Subcutaneous abdominal adipose tissue (tissue), 5 donors: ENCODE results near the gene GABBR2.

Experiments
- H3K27ac ChIP-seq: one replicate; pipeline ENCODE4 v1.7.0; 2013; ENCODE audit warnings: low read depth, mild to moderate bottlenecking, inconsistent platforms, low read length, moderate library complexity
- H3K27me3 ChIP-seq, 5 donors: one replicate each; pipeline ENCODE4 v1.7.0; 2013; ENCODE audit warnings: low read length in 5 of 5, inconsistent platforms in 1 of 5; ENCODE audit not compliant: control insufficient read depth in 5 of 5, insufficient read depth in 4 of 5
- H3K36me3 ChIP-seq, 5 donors: one replicate each; pipeline ENCODE4 v1.7.0; 2013; ENCODE audit warnings: low read length in 5 of 5; ENCODE audit not compliant: control insufficient read depth in 5 of 5, insufficient read depth in 5 of 5
- H3K4me1 ChIP-seq, 5 donors: one replicate each; pipeline ENCODE4 v1.7.0; 2013; ENCODE audit warnings: low read length in 5 of 5, mild to moderate bottlenecking in 3 of 5, moderate library complexity in 1 of 5; ENCODE audit not compliant: control insufficient read depth in 5 of 5, insufficient read depth in 5 of 5
- H3K4me3 ChIP-seq, 5 donors: one replicate each; pipeline ENCODE4 v1.7.0; 2013; ENCODE audit warnings: low read length in 5 of 5, low read depth in 1 of 5
- H3K9ac ChIP-seq, 5 donors: one replicate each; pipeline ENCODE4 v1.7.0; 2013; ENCODE audit warnings: low read length in 5 of 5, mild to moderate bottlenecking in 4 of 5, moderate library complexity in 3 of 5
- H3K9me3 ChIP-seq, 5 donors: one replicate each; pipeline ENCODE4 v1.7.0; 2013; ENCODE audit warnings: low read length in 5 of 5; ENCODE audit not compliant: control insufficient read depth in 5 of 5
- donor health status: healthy.
- donor health status: healthy.
- donor health status: healthy.
- donor health status: healthy.
- donor health status: healthy.

The GABBR2 gene

GRCh38 chr9:98362624-98363252, 346.0 kb downstream of the GABBR2 start:
- Histone ChIP-seq H3K36me3 (no peaks in the 10 kb centered on the region), H3K4me1 (peaks cover 0 to 5% (median 0%) of the 10 kb centered on the region in 5 donors), H3K9me3 (peaks cover 3 to 19% (median 15%) of the 10 kb centered on the region in 5 donors), H3K27ac (no peak overlapping the region), H3K27me3 (peaks cover 0 to 4% (median 0%) of the 10 kb centered on the region in 5 donors), H3K9ac (no peak overlapping the region), H3K4me3 (no peak overlapping the region)

- peaks cover 3 to 19% (median 15%) of the 10 kb centered on the region in 5 donors for H3K9me3 ChIP-seq
- no peak overlapping the region for H3K4me3 ChIP-seq
- no peaks in the 10 kb centered on the region for H3K36me3 ChIP-seq
- H3K27me3 ChIP-seq: peaks cover 0 to 4% (median 0%) of the 10 kb centered on the region in 5 donors
- H3K9ac ChIP-seq: no peak overlapping the region
- H3K27ac ChIP-seq: no peak overlapping the region
- peaks cover 0 to 5% (median 0%) of the 10 kb centered on the region in 5 donors for H3K4me1 ChIP-seq
Observed at GRCh38 chr9:98361645-98362044, 347.1 kb downstream of the GABBR2 start.

- H3K36me3 ChIP-seq: no peaks in the 10 kb centered on the region
- no peak overlapping the region for H3K4me3 ChIP-seq
- H3K9me3 ChIP-seq: peaks cover 0 to 5% (median 3%) of the 10 kb centered on the region in 5 donors
- peaks cover 0 to 4% (median 0%) of the 10 kb centered on the region in 5 donors for H3K27me3 ChIP-seq
- peaks cover 0 to 5% (median 0%) of the 10 kb centered on the region in 5 donors for H3K4me1 ChIP-seq
- no peak overlapping the region for H3K27ac ChIP-seq
- H3K9ac ChIP-seq: no peak overlapping the region
Observed at GRCh38 chr9:98360176-98360708, 348.5 kb downstream of the GABBR2 start.

GRCh38 chr9:98359569-98359968, 349.2 kb downstream of the GABBR2 start:
- Histone ChIP-seq H3K27me3 (peaks cover 0 to 4% (median 0%) of the 10 kb centered on the region in 5 donors), H3K36me3 (no peaks in the 10 kb centered on the region), H3K9me3 (no peaks in the 10 kb centered on the region), H3K4me3 (no peak overlapping the region), H3K9ac (no peak overlapping the region), H3K4me1 (peaks cover 0 to 5% (median 0%) of the 10 kb centered on the region in 5 donors), H3K27ac (no peak overlapping the region)

- peaks cover 0 to 4% (median 0%) of the 10 kb centered on the region in 5 donors for H3K27me3 ChIP-seq
- no peak overlapping the region for H3K27ac ChIP-seq
Observed at GRCh38 chr9:98357921-98358535, 350.7 kb downstream of the GABBR2 start.

GRCh38 chr9:98356953-98357690, 351.6 kb downstream of the GABBR2 start:
- Histone ChIP-seq H3K9me3 (peaks cover 0 to 4% (median 1%) of the 10 kb centered on the region in 5 donors), H3K27me3 (peaks cover 0 to 10% (median 4%) of the 10 kb centered on the region in 5 donors), H3K36me3 (no peaks in the 10 kb centered on the region), H3K4me3 (no peak overlapping the region), H3K27ac (no peak overlapping the region), H3K4me1 (no peaks in the 10 kb centered on the region), H3K9ac (no peak overlapping the region)

More at GRCh38 chr9:98357921-98358535, 350.7 kb downstream of the GABBR2 start:
- no peak overlapping the region for H3K4me3 ChIP-seq
- H3K9ac ChIP-seq: no peak overlapping the region
- H3K9me3 ChIP-seq: no peaks in the 10 kb centered on the region
- no peaks in the 10 kb centered on the region for H3K4me1 ChIP-seq
- no peaks in the 10 kb centered on the region for H3K36me3 ChIP-seq

GRCh38 chr9:98356326-98356725, 352.4 kb downstream of the GABBR2 start:
- H3K27me3 ChIP-seq: peaks cover 0 to 12% (median 5%) of the 10 kb centered on the region in 5 donors

GRCh38 chr9:98351370-98351769, 357.4 kb downstream of the GABBR2 start:
- H3K36me3 ChIP-seq: no peaks in the 10 kb centered on the region
- H3K27ac ChIP-seq: no peak overlapping the region
- no peaks in the 10 kb centered on the region for H3K4me1 ChIP-seq
- peaks cover 0 to 7% (median 5%) of the 10 kb centered on the region in 5 donors for H3K27me3 ChIP-seq
- H3K9me3 ChIP-seq: peaks cover 0 to 14% (median 8%) of the 10 kb centered on the region in 5 donors
- no peak overlapping the region for H3K9ac ChIP-seq
- H3K4me3 ChIP-seq: no peak overlapping the region

More at GRCh38 chr9:98356326-98356725, 352.4 kb downstream of the GABBR2 start:
- Histone ChIP-seq H3K36me3 (no peaks in the 10 kb centered on the region), H3K4me1 (no peaks in the 10 kb centered on the region), H3K4me3 (no peak overlapping the region), H3K9ac (no peak overlapping the region), H3K27ac (no peak overlapping the region), H3K9me3 (peaks cover 0 to 11% (median 6%) of the 10 kb centered on the region in 5 donors)

GRCh38 chr9:98347642-98348041, 361.1 kb downstream of the GABBR2 start:
- no peak overlapping the region for H3K9ac ChIP-seq
- peaks cover 0 to 14% (median 8%) of the 10 kb centered on the region in 5 donors for H3K9me3 ChIP-seq
- H3K27ac ChIP-seq: no peak overlapping the region
- H3K27me3 ChIP-seq: peaks cover 0 to 11% (median 5%) of the 10 kb centered on the region in 5 donors
- no peaks in the 10 kb centered on the region for H3K36me3 ChIP-seq
- no peak overlapping the region for H3K4me3 ChIP-seq
- no peaks in the 10 kb centered on the region for H3K4me1 ChIP-seq
